Heart left ventricle (tissue), 16 donors: Measurements from ENCODE around the gene LRP1-AS. TPM values are rescaled to one million over a fixed set of nuclear protein-coding genes. Genes with fewer than 3 reads are reported as not detected.

Experiments used
- ATAC-seq, 4 donors: fragments of 200-7000 bp; cut with Tn5 transposase; one replicate each; pipeline ENCODE4 v1.9.1; 2020 to 2022; ENCODE audit warnings: moderate library complexity in 4 of 4, mild to moderate bottlenecking in 3 of 4, moderate number of reproducible peaks in 1 of 4
- DNase-seq, 5 donors: peaks; one replicate each; pipeline ENCODE4 v3.0.0-alpha.2; 2020
- H3K27ac ChIP-seq, 12 donors: fragments of 200-600 bp; sonication (generic) in 4 of 12; one replicate each; pipeline versions ENCODE4 v1.5.0 to v1.8.0; 2016 to 2022; ENCODE audit warnings: mild to moderate bottlenecking in 2 of 12
- H3K27me3 ChIP-seq, 9 donors: fragments of 200-600 bp; sonication (generic) in 2 of 9; one replicate each; pipeline versions ENCODE4 v1.5.1 to v1.8.0; 2016 to 2022; ENCODE audit warnings: mild to moderate bottlenecking in 3 of 9
- H3K36me3 ChIP-seq, 9 donors: fragments of 200-600 bp; sonication (generic) in 2 of 9; one replicate each; pipeline versions ENCODE4 v1.5.0 to v1.8.0; 2018 to 2022; ENCODE audit warnings: mild to moderate bottlenecking in 2 of 9
- H3K4me1 ChIP-seq, 12 donors: fragments of 200-600 bp; sonication (generic) in 4 of 12; one replicate each; pipeline versions ENCODE4 v1.5.0 to v1.8.0; 2016 to 2022; ENCODE audit warnings: mild to moderate bottlenecking in 3 of 12
- H3K4me3 ChIP-seq, 12 donors: fragments of 200-600 bp; sonication (generic) in 4 of 12; one replicate each; pipeline versions ENCODE4 v1.5.0 to v1.8.0; 2017 to 2022; ENCODE audit warnings: mild to moderate bottlenecking in 9 of 12, moderate library complexity in 4 of 12
- H3K9me3 ChIP-seq, 12 donors: fragments of 200-600 bp; sonication (generic) in 4 of 12; one replicate each; pipeline versions ENCODE4 v1.5.0 to v1.8.0; 2016 to 2022; ENCODE audit warnings: mild to moderate bottlenecking in 1 of 12
- POLR2A ChIP-seq, 2 donors: fragments of 450-650 bp; IDR thresholded peaks; one replicate each; pipeline ENCODE4 v1.6.1; 2017; ENCODE audit warnings: antibody characterized with exemption in 2 of 2, mild to moderate bottlenecking in 2 of 2, moderate library complexity in 2 of 2
- WGBS, 4 donors: extraction: QIAGEN DNeasy Blood & Tissue Kit in 2 of 4; methylation state at CpG; one replicate each; pipeline versions ENCODE4 v1.1.5 to v1.1.7; 2013 to 2018; 5-methylcytosine and 5-hydroxymethylcytosine counted together
- intact Hi-C, 10 donors: fragments of 100-400 bp; cut with DNase I; formaldehyde crosslinking; loops; one replicate each; pipeline versions ENCODE4 v1.11.1 to v1.14.2; 2022
- polyA plus RNA-seq, 2 donors: library from polyadenylated mRNA; stranded (reverse); fragments of 200-250 nt; gene quantifications; one replicate each; pipeline ENCODE4 v1.2.3, GENCODE V29; 2013
- total RNA-seq, 9 donors: library from RNA; depleted of rRNA in 2 of 9; stranded (reverse); fragments of >200 nt in 2 of 9; fragmentation: NEBNext Ultra II Directional in 3 of 9; extraction: Animal tissue kit (Norgen Biotek cat#: 25700) in 3 of 9; gene quantifications; one replicate each; pipeline versions ENCODE4 v1.1.0 to v1.2.4, GENCODE V29; 2016 to 2023
- TF ChIP-seq, protein P1 (sequence below), 12 donors: fragments of 200-600 bp; sonication (generic) in 4 of 12; IDR thresholded peaks; one replicate each; pipeline versions ENCODE4 v1.5.0 to v1.8.0; 2018 to 2022; ENCODE audit warnings: antibody characterized with exemption in 12 of 12, mild to moderate bottlenecking in 5 of 12
- donor health status: ischemic (EF 13 %, LVEDD 7.1; RV severe dilation, severe dysfunction).
- donor health status: healthy with polysubstance abuse.
- donor health status: DM: no; HTN: yes; CAD: no.
- donor health status: DM: no; HTN: no; CAD: no.
- donor health status: ischemic (EF 25% LVEDD 6.9; RV normal size, moderate dysfunction).
- donor health status: ischemic (EF 25% LVEDD 5.7; RV mildly dilated, moderate dysfunction).
- donor health status: healthy.
- donor health status: DM: yes; HTN: yes; CAD: no.
- donor health status: ischemic (EF 35%, LVEDD 5.7; RV mildly dilated, moderate dysfunction).
- donor health status: nonischemic (EF 11% LVEDD 7.7; RV severe dilation, severe dysfunction).
- donor health status: DM: yes; HTN: yes; CAD: no.
- donor health status: PGD.
- donor health status: ischemic (EF 29% LVEDD 5.4; RV normal size, mild dysfunction).
- donor health status: nonischemic (EF 23%, LVEDD 6.1; RV moderate dilation, normal function).

The LRP1-AS gene
- total and polyA plus RNA-seq, 11 donors: not detected

DNA sequence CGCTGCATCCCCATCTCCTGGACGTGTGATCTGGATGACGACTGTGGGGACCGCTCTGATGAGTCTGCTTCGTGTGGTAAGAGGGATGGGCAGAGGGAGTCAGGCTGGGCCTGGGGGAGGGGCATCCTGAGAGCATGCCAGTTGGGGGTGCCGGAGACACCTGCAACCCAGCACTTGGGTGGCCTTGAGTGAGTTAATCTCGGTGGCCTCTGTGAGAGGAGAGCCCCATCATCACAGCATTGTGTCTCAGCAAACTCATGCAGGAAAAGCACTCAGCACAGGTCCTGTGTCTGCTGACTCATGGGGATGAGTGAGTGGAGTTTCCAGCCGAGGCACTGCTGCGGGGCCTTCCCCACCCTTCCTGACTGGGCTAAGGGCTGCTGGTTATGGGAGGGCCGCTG lies 19.6 kb upstream of the LRP1-AS start:
- no peaks in the 10 kb centered on the region for H3K27me3 ChIP-seq
- ATAC-seq (no peak), DNase-seq (no peak)
- H3K4me3 ChIP-seq: no peak overlapping the region
- 70 to 80% (median 75%) methylated on average over 6 to 10 of the region's 10 CpGs for WGBS, 4 donors
- H3K27ac ChIP-seq: no peak overlapping the region
- peaks cover 0 to 9% (median 0%) of the 10 kb centered on the region in 12 donors for H3K4me1 ChIP-seq
- intact Hi-C loops: no loop called here
- peaks cover 0 to 98% (median 90%) of the 10 kb centered on the region in 9 donors for H3K36me3 ChIP-seq
- TF ChIP-seq, protein P1, sequence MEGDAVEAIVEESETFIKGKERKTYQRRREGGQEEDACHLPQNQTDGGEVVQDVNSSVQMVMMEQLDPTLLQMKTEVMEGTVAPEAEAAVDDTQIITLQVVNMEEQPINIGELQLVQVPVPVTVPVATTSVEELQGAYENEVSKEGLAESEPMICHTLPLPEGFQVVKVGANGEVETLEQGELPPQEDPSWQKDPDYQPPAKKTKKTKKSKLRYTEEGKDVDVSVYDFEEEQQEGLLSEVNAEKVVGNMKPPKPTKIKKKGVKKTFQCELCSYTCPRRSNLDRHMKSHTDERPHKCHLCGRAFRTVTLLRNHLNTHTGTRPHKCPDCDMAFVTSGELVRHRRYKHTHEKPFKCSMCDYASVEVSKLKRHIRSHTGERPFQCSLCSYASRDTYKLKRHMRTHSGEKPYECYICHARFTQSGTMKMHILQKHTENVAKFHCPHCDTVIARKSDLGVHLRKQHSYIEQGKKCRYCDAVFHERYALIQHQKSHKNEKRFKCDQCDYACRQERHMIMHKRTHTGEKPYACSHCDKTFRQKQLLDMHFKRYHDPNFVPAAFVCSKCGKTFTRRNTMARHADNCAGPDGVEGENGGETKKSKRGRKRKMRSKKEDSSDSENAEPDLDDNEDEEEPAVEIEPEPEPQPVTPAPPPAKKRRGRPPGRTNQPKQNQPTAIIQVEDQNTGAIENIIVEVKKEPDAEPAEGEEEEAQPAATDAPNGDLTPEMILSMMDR (IDR thresholded peaks at IDR 0.05): no peak
- no peak for TF ChIP-seq POLR2A (IDR thresholded peaks at IDR 0.05)
- H3K9me3 ChIP-seq: no peaks in the 10 kb centered on the region

DNA sequence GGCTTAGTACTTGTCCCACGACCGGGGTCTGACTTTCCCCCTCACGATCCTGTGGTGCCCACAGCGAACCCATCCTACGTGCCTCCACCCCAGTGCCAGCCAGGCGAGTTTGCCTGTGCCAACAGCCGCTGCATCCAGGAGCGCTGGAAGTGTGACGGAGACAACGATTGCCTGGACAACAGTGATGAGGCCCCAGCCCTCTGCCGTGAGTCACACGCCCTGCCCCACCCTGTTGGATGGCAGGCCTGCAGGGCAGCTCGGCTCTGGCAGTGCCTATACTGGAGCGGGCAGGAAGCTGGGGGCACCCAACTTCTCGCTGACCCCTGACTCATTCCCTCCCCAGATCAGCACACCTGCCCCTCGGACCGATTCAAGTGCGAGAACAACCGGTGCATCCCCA lies 18.3 kb upstream of the LRP1-AS start:
- intact Hi-C loops: no loop called here
- DNase-seq: no peak
- H3K36me3 ChIP-seq: peaks cover 0 to 100% (median 99%) of the 10 kb centered on the region in 9 donors
- H3K4me1 ChIP-seq: peaks cover 0 to 9% (median 0%) of the 10 kb centered on the region in 12 donors
- 89 to 90% (median 90%) methylated on average over 13 to 19 of the region's 19 CpGs for WGBS, 4 donors
- TF ChIP-seq, protein P1 (IDR thresholded peaks at IDR 0.05): no peak
- no peaks in the 10 kb centered on the region for H3K27me3 ChIP-seq
- no peaks in the 10 kb centered on the region for H3K9me3 ChIP-seq
- no peak for ATAC-seq
- no peak overlapping the region for H3K27ac ChIP-seq
- H3K4me3 ChIP-seq: no peak overlapping the region

DNA sequence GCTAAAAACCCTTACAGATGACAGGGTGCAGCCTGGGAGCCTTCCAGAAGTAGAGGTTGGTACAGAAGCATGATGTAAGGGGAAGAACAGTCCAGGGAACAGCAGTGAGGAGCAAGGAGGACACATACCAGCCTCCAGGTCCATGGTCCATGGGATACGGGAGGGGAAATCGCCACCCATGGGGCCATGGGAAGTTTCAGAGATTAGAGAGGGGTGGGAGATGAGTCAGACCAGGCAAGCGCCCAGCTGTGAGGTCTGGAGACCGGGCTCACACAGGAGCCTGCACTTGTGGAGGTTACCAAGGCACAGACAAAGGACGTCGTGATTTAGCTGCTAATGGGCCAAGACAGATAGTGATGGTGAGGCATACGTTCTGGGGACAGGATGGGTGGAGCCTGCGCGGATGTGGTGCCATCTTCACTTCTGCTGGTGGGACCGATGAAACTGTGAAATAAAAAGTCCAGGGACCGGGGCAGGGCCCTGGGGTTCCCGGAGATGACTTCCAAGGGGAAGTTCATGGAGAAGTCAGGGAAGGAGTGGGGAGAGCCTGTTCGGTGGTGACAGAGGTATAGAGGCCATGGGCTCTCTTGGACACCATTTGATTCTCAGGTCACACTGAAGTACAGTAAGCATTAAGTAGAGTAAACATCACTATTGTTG lies 17.7 kb upstream of the LRP1-AS start:
- Histone ChIP-seq H3K27me3 (no peaks in the 10 kb centered on the region), H3K9me3 (no peaks in the 10 kb centered on the region), H3K27ac (no peak overlapping the region), H3K36me3 (peaks cover 0 to 100% (median 99%) of the 10 kb centered on the region in 9 donors), H3K4me1 (peaks cover 0 to 16% (median 0%) of the 10 kb centered on the region in 12 donors), H3K4me3 (no peak overlapping the region)
- no peak for DNase-seq
- 78 to 84% (median 79%) methylated on average over 13 of the region's 13 CpGs for WGBS, 4 donors
- intact Hi-C loops: no loop called here
- ATAC-seq: no peak
- TF ChIP-seq, protein P1 (IDR thresholded peaks at IDR 0.05): no peak
- no peak for TF ChIP-seq POLR2A (IDR thresholded peaks at IDR 0.05)

DNA sequence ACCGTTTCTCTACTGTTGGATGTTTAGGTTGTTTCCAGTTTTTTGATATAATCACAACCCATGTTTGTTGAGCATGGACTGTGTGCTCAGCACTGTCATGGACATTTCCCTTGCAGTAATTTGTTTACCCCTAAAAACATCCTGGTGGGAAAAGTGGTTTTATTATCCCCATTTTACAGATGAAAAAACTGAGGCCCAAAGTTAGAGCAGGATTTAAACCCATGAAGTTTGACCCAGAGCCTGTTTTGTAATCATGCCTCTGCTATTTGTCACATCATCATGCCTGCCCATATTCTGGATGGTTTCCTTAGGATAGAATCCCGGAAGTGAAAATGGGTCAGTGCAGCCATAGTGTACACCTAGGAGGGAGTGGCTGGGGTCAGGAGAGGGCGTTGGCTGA lies 17.0 kb upstream of the LRP1-AS start:
- H3K27ac ChIP-seq: no peak overlapping the region
- no peak for ATAC-seq
- H3K9me3 ChIP-seq: no peaks in the 10 kb centered on the region
- 83 to 93% (median 87%) methylated on average over 3 of the region's 3 CpGs for WGBS, 4 donors
- H3K4me1 ChIP-seq: peaks cover 0 to 22% (median 0%) of the 10 kb centered on the region in 12 donors
- no peak for DNase-seq
- H3K36me3 ChIP-seq: peaks cover 0 to 100% (median 99%) of the 10 kb centered on the region in 9 donors
- intact Hi-C loops: no loop called here
- H3K4me3 ChIP-seq: no peak overlapping the region
- H3K27me3 ChIP-seq: no peaks in the 10 kb centered on the region
- TF ChIP-seq, protein P1 (IDR thresholded peaks at IDR 0.05): no peak
